HEK293T (cell line): ENCODE results near the gene IGFBP3.

Experiments
- ARNT ChIP-seq: fragments of 450-650 bp; IDR thresholded peaks from 2 replicates; pipeline ENCODE4 v1.6.1; 2017; ENCODE audit warnings: mild to moderate bottlenecking
- BHLHE40 ChIP-seq: fragments of 450-650 bp; IDR thresholded peaks from 2 replicates; pipeline ENCODE4 v1.6.1; 2016; ENCODE audit warnings: mild to moderate bottlenecking, moderate library complexity, borderline replicate concordance
- CTBP1 ChIP-seq: fragments of 450-650 bp; IDR thresholded peaks from 2 replicates; pipeline ENCODE4 v1.6.1; 2016; ENCODE audit warnings: borderline replicate concordance
- ELF4 ChIP-seq: fragments of 450-650 bp; IDR thresholded peaks from 2 replicates; pipeline ENCODE4 v1.6.1; 2017; ENCODE audit warnings: antibody characterized with exemption
- FOXA1 ChIP-seq: fragments of 450-650 bp; IDR thresholded peaks from 2 replicates; pipeline ENCODE4 v1.6.1; 2016; ENCODE audit warnings: mild to moderate bottlenecking
- FOXK2 ChIP-seq: fragments of 450-650 bp; IDR thresholded peaks from 2 replicates; pipeline ENCODE4 v1.6.1; 2016; ENCODE audit warnings: mild to moderate bottlenecking
- FOXM1 ChIP-seq: fragments of 450-650 bp; IDR thresholded peaks from 2 replicates; pipeline ENCODE4 v1.6.1; 2017; ENCODE audit warnings: mild to moderate bottlenecking, borderline replicate concordance
- HDGF ChIP-seq: fragments of 450-650 bp; IDR thresholded peaks from 2 replicates; pipeline ENCODE4 v1.6.1; 2017; ENCODE audit warnings: antibody characterized with exemption, borderline replicate concordance
- LEF1 ChIP-seq: fragments of 450-650 bp; IDR thresholded peaks from 2 replicates; pipeline ENCODE4 v1.6.1; 2017; ENCODE audit warnings: mild to moderate bottlenecking, borderline replicate concordance
- NFRKB ChIP-seq: fragments of 450-650 bp; IDR thresholded peaks from 2 replicates; pipeline ENCODE4 v1.6.1; 2016; ENCODE audit warnings: mild to moderate bottlenecking, moderate library complexity
- PKNOX1 ChIP-seq: fragments of 450-650 bp; IDR thresholded peaks from 2 replicates; pipeline ENCODE4 v1.6.1; 2016
- SP1 ChIP-seq: fragments of 450-650 bp; IDR thresholded peaks from 2 replicates; pipeline ENCODE4 v1.6.1; 2017
- SUZ12 ChIP-seq: fragments of 450-650 bp; IDR thresholded peaks from 2 replicates; pipeline ENCODE4 v1.6.1; 2016; ENCODE audit warnings: mild to moderate bottlenecking
- ZNF384 ChIP-seq: fragments of 450-650 bp; IDR thresholded peaks from 2 replicates; pipeline ENCODE4 v1.6.1; 2016

- TF ChIP-seq NFRKB: no peak
- no peak for TF ChIP-seq CTBP1
- no peak for TF ChIP-seq FOXM1
- no peak for TF ChIP-seq SUZ12
- no peak for TF ChIP-seq ZNF384
- TF ChIP-seq SP1: no peak
- TF ChIP-seq LEF1: no peak
- TF ChIP-seq BHLHE40: no peak
- no peak for TF ChIP-seq FOXK2
- no peak for TF ChIP-seq FOXA1
- TF ChIP-seq HDGF: no peak
- TF ChIP-seq ARNT: no peak
- TF ChIP-seq PKNOX1: no peak
- TF ChIP-seq ELF4: no peak
Observed at GRCh38 chr7:45938626-45939302, 17.7 kb upstream of the IGFBP3 start.
